Measurements from ENCODE around the gene FASLG.
A peak's percentile ranks its signal among the peaks of the same experiment; 100 is the strongest.

Gene FASLG

DNA sequence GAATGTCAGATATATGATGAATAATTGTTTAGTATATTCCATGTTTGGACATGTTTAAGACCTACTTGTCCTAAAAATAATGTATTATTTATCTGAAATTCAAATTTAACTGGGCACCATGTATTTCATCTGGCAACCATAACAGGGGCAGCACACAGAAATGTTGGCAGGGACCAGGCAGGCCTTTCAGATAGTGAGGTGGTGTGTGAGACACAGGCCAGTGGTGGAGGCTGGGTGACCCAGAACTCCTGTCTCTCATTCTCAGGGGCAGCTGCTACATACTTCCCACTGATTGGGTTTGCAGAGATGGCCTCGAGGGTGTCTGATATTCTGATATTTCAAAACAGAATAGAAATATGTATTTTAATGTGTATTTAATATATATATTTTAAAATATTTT, 1.3 kb upstream of the FASLG start:
- no peak overlapping the region for H3K4me3 ChIP-seq (replicated peaks; ENCODE audit: insufficient read depth, low read length)
- no peaks in the 10 kb centered on the region for H3K27me3 ChIP-seq (ENCODE audit: insufficient read depth, poor library complexity, severe bottlenecking)
- DNase-seq (ENCODE audit: low read depth in 1 of 2, low spot score in 1 of 2), result no peak
- no peak overlapping the region for H3K27ac ChIP-seq (replicated peaks)
- TF ChIP-seq GABPA (IDR thresholded peaks at IDR 0.05; ENCODE audit: low read depth), result no peak
- no peak for TF ChIP-seq POLR2AphosphoS5 (IDR thresholded peaks at IDR 0.05; ENCODE audit: low read depth)
- TF ChIP-seq, protein P1, sequence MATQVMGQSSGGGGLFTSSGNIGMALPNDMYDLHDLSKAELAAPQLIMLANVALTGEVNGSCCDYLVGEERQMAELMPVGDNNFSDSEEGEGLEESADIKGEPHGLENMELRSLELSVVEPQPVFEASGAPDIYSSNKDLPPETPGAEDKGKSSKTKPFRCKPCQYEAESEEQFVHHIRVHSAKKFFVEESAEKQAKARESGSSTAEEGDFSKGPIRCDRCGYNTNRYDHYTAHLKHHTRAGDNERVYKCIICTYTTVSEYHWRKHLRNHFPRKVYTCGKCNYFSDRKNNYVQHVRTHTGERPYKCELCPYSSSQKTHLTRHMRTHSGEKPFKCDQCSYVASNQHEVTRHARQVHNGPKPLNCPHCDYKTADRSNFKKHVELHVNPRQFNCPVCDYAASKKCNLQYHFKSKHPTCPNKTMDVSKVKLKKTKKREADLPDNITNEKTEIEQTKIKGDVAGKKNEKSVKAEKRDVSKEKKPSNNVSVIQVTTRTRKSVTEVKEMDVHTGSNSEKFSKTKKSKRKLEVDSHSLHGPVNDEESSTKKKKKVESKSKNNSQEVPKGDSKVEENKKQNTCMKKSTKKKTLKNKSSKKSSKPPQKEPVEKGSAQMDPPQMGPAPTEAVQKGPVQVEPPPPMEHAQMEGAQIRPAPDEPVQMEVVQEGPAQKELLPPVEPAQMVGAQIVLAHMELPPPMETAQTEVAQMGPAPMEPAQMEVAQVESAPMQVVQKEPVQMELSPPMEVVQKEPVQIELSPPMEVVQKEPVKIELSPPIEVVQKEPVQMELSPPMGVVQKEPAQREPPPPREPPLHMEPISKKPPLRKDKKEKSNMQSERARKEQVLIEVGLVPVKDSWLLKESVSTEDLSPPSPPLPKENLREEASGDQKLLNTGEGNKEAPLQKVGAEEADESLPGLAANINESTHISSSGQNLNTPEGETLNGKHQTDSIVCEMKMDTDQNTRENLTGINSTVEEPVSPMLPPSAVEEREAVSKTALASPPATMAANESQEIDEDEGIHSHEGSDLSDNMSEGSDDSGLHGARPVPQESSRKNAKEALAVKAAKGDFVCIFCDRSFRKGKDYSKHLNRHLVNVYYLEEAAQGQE (IDR thresholded peaks at IDR 0.05; ENCODE audit: insufficient replicate concordance, low read depth), result no peak
- no peak for TF ChIP-seq SPI1 (IDR thresholded peaks at IDR 0.05; ENCODE audit: borderline replicate concordance, low read depth)
- TF ChIP-seq, protein P2, sequence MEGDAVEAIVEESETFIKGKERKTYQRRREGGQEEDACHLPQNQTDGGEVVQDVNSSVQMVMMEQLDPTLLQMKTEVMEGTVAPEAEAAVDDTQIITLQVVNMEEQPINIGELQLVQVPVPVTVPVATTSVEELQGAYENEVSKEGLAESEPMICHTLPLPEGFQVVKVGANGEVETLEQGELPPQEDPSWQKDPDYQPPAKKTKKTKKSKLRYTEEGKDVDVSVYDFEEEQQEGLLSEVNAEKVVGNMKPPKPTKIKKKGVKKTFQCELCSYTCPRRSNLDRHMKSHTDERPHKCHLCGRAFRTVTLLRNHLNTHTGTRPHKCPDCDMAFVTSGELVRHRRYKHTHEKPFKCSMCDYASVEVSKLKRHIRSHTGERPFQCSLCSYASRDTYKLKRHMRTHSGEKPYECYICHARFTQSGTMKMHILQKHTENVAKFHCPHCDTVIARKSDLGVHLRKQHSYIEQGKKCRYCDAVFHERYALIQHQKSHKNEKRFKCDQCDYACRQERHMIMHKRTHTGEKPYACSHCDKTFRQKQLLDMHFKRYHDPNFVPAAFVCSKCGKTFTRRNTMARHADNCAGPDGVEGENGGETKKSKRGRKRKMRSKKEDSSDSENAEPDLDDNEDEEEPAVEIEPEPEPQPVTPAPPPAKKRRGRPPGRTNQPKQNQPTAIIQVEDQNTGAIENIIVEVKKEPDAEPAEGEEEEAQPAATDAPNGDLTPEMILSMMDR (IDR thresholded peaks at IDR 0.05; ENCODE audit: insufficient read depth, low read length), result no peak

DNA sequence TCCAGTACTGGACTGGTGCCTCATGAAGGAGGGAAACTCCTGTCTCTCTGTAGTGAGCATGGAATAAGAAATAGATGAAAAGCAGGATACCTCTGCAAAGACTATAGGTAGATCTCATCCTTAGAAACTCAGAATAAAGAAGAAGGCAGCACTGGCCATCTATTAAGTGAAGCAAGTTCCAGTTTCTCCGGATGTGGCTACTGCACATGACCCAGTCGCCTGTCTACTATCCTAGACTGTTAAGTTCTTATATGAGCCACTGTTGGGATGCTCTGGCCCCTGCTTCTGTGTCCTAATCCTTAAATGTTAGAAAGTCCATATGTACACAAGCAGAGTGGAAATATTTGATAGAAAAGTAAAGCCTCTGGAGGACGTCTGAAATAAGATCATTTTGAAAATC, 2.2 kb downstream of the FASLG start:
- H3K27ac ChIP-seq (replicated peaks), result no peak overlapping the region
- H3K27me3 ChIP-seq (ENCODE audit: insufficient read depth, poor library complexity, severe bottlenecking), result no peaks in the 10 kb centered on the region
- no peak for DNase-seq (ENCODE audit: low read depth in 1 of 2, low spot score in 1 of 2)
- no peak overlapping the region for H3K4me3 ChIP-seq (replicated peaks; ENCODE audit: insufficient read depth, low read length)
- TF ChIP-seq, protein P2 (IDR thresholded peaks at IDR 0.05; ENCODE audit: insufficient read depth, low read length), result no peak
- TF ChIP-seq, protein P1 (IDR thresholded peaks at IDR 0.05; ENCODE audit: insufficient replicate concordance, low read depth), result no peak
- TF ChIP-seq POLR2AphosphoS5 (IDR thresholded peaks at IDR 0.05; ENCODE audit: low read depth) (no peak), GABPA (IDR thresholded peaks at IDR 0.05; ENCODE audit: low read depth) (no peak), SPI1 (IDR thresholded peaks at IDR 0.05; ENCODE audit: borderline replicate concordance, low read depth) (no peak)

DNA sequence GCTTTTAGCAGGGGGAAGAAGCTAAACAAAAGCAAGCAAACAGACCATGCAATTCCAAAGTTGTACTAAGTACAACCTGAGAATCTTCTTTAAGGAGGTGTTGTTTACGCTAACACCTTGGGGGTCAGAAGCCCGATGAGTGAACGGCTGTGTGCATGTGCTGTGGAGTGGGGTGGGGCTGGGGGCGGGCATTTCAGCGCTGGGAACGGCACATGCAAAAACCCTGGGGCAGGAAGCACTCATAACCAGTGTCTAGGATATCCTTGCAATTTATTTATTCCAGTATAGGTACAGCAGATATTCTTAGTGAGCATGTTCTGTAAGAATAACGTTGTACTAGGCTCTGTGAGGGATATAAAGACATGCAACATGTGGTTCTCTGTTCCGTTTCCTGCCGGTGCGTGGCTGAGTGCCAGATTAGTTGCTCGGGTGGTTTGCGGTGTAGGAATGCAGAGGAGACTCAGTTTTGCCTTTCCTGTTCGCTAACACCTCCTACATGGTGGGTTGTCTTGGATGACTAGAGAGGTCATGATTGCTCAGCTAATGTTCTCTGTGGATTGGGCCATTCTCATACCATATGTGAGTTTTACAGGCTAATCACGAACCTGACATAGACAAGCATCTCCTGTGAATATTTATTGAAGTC, 3.7 kb downstream of the FASLG start:
- Histone ChIP-seq H3K4me3 (replicated peaks; ENCODE audit: insufficient read depth, low read length) (no peak overlapping the region), H3K27me3 (ENCODE audit: insufficient read depth, poor library complexity, severe bottlenecking) (no peaks in the 10 kb centered on the region), H3K27ac (replicated peaks) (peak overlapping the region; percentile 35; the same call in 1 of the 2 replicates)
- TF ChIP-seq GABPA (IDR thresholded peaks at IDR 0.05; ENCODE audit: low read depth), result peak; percentile 47; the same call in 1 of the 2 replicates
- TF ChIP-seq SPI1 (IDR thresholded peaks at IDR 0.05; ENCODE audit: borderline replicate concordance, low read depth), result peak; percentile 43; the same call in 1 of the 2 replicates
- TF ChIP-seq, protein P2 (IDR thresholded peaks at IDR 0.05; ENCODE audit: insufficient read depth, low read length), result no peak
- TF ChIP-seq POLR2AphosphoS5 (IDR thresholded peaks at IDR 0.05; ENCODE audit: low read depth), result peak; percentile 94
- peak; percentile 89 to 96 for DNase-seq (ENCODE audit: low read depth in 1 of 2, low spot score in 1 of 2)
